ENCODE data around the gene SHFL.

DNA sequence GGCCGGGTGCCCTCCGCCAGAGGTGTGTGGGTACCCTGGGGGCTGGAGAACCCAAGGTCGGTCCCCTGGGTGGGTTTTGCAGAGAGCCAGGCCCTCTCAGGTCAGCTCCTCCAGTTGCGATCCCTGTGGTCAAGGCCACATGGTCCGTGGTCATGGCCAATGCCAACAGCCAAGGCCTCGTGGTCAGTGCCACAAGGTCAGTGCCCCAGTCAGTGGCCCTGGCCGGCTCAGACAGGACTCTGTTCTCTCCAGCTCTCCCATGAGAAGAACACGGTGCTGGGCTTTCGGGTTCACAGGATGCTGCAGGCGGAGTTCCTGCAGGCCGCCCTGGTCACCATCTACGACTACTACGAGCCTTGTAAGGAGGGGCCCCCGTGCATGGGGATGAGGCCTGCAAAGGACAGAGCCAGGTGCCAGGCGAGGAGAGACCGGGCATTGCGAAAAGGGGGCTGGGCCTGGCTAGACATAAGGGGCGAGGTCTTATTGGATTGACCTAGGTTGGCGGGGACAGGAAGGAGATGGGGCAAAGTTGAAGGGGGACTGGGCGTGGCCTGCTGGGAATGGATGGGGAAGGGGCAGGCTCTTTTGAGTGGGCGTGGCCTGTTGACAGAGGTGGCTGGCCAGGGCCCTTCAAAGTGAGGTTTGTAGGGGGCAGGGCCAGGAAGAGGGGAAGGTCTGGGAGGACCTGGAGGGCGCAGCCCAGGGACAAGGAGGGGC, 15.2 kb upstream of the SHFL start:
- TF ChIP-seq, protein P1, sequence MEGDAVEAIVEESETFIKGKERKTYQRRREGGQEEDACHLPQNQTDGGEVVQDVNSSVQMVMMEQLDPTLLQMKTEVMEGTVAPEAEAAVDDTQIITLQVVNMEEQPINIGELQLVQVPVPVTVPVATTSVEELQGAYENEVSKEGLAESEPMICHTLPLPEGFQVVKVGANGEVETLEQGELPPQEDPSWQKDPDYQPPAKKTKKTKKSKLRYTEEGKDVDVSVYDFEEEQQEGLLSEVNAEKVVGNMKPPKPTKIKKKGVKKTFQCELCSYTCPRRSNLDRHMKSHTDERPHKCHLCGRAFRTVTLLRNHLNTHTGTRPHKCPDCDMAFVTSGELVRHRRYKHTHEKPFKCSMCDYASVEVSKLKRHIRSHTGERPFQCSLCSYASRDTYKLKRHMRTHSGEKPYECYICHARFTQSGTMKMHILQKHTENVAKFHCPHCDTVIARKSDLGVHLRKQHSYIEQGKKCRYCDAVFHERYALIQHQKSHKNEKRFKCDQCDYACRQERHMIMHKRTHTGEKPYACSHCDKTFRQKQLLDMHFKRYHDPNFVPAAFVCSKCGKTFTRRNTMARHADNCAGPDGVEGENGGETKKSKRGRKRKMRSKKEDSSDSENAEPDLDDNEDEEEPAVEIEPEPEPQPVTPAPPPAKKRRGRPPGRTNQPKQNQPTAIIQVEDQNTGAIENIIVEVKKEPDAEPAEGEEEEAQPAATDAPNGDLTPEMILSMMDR (conservative IDR thresholded peaks at IDR 0.05; ENCODE audit: low read depth, low read length), result no peak
- TF ChIP-seq SMC3 (IDR thresholded peaks at IDR 0.05; ENCODE audit: low read depth, low read length) (no peak), BHLHE40 (IDR thresholded peaks at IDR 0.05; ENCODE audit: low read depth, low read length) (no peak), CEBPB (IDR thresholded peaks at IDR 0.05; ENCODE audit: low read depth, low read length) (no peak), RAD21 (IDR thresholded peaks at IDR 0.05; ENCODE audit: low read length) (no peak), MAZ (IDR thresholded peaks at IDR 0.05; ENCODE audit: borderline replicate concordance, low read depth, low read length) (no peak), POLR2A (IDR thresholded peaks at IDR 0.05; ENCODE audit: low read depth, low read length) (no peak), RCOR1 (IDR thresholded peaks at IDR 0.05; ENCODE audit: insufficient replicate concordance, low read length) (no peak), FOS (IDR thresholded peaks at IDR 0.05; ENCODE audit: low read depth, low read length) (no peak), CHD1 (IDR thresholded peaks at IDR 0.05; ENCODE audit: low read depth, low read length) (no peak)
- TF ChIP-seq, protein P2, sequence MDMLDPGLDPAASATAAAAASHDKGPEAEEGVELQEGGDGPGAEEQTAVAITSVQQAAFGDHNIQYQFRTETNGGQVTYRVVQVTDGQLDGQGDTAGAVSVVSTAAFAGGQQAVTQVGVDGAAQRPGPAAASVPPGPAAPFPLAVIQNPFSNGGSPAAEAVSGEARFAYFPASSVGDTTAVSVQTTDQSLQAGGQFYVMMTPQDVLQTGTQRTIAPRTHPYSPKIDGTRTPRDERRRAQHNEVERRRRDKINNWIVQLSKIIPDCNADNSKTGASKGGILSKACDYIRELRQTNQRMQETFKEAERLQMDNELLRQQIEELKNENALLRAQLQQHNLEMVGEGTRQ (IDR thresholded peaks at IDR 0.05; ENCODE audit: low read depth, low read length), result no peak
- TF ChIP-seq, protein P3, sequence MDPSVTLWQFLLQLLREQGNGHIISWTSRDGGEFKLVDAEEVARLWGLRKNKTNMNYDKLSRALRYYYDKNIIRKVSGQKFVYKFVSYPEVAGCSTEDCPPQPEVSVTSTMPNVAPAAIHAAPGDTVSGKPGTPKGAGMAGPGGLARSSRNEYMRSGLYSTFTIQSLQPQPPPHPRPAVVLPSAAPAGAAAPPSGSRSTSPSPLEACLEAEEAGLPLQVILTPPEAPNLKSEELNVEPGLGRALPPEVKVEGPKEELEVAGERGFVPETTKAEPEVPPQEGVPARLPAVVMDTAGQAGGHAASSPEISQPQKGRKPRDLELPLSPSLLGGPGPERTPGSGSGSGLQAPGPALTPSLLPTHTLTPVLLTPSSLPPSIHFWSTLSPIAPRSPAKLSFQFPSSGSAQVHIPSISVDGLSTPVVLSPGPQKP (IDR thresholded peaks at IDR 0.05; ENCODE audit: borderline replicate concordance, low read depth, low read length), result no peak

All from IMR-90 (cell line).